ENCODE measurements around the gene TVP23A. TPM values are rescaled to one million over a fixed set of nuclear protein-coding genes. Genes with fewer than 3 reads are reported as not detected.
"Not testable (repeated sequence)": the region's sequence is repeated elsewhere in the genome, so short reads cannot be mapped to it uniquely, and the experiment has no call there.

The TVP23A gene
- total RNA-seq, 4 donors from 2014 or later = not detected

GRCh38 chr16:10777356-10777755 lies 41.2 kb downstream of the TVP23A start:
- intact Hi-C loops (cut with DNase I; ENCODE audit: low total_unique reads) = no loop called here
- no peaks in the 10 kb centered on the region for H3K27me3 ChIP-seq
- ATAC-seq = no peak
- no peak for TF ChIP-seq POLR2A (IDR thresholded peaks at IDR 0.05)
- TF ChIP-seq CTCF (IDR thresholded peaks at IDR 0.05 in 4 of 5, conservative IDR thresholded peaks at IDR 0.05 in 1 of 5) = no peak
- H3K36me3 ChIP-seq = no peaks in the 10 kb centered on the region
- in situ Hi-C loops (cut with MboI; ENCODE audit: low sequenced_read_pairs in 4 of 4) = no loop called here
- no peaks in the 10 kb centered on the region for H3K9me3 ChIP-seq
- no peak overlapping the region for H3K4me3 ChIP-seq
- H3K27ac ChIP-seq = no peak overlapping the region
- DNase-seq = no peak
- H3K4me1 ChIP-seq = no peaks in the 10 kb centered on the region

DNA sequence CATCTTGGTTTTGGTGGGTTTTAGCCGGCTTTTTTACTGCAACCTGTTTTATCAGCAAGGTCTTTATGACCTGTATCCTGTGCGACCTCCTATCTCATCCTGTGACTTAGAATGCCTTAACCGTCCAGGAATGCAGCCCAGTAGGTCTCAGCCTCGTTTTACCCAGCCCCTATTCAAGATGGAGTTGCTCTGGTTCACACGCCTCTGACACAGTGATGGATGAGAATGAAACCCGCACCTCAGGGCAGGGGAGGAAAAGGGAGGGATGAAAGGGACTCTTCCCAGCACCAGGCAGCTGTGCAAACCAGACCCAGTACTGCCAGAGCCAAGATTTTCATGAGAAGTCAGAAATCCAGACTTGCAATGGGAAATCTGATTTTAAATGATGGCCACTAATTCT lies 41.7 kb downstream of the TVP23A start:
- intact Hi-C loops (cut with DNase I; ENCODE audit: low total_unique reads); H3K4me3 ChIP-seq; H3K27ac ChIP-seq; DNase-seq; H3K9me3 ChIP-seq; H3K36me3 ChIP-seq; in situ Hi-C loops (cut with MboI; ENCODE audit: low sequenced_read_pairs in 4 of 4); H3K27me3 ChIP-seq; ATAC-seq; H3K4me1 ChIP-seq: not testable (repeated sequence)

DNA sequence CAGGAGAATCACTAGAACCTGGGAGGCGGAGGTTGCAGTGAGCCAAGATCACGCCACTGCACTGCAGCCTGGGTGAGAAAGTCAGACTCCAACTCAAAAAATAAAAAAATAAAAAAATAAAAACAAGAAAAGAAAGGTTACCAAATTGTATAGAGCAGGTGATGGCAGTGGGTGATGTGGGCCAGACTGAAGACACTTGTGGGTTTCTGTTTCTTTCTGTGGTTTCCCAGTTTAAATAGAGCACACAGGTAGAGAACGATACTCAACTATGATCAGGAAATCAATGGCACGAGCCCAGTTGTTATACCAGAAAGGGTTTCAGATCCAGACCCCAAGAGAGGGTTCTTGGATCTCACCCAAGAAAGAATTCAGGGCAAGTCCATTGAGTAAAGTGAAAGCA lies 42.3 kb downstream of the TVP23A start:
- H3K36me3 ChIP-seq = no peaks in the 10 kb centered on the region
- no peak for TF ChIP-seq CTCF (IDR thresholded peaks at IDR 0.05 in 4 of 5, conservative IDR thresholded peaks at IDR 0.05 in 1 of 5)
- H3K27ac ChIP-seq = no peak overlapping the region
- no peaks in the 10 kb centered on the region for H3K27me3 ChIP-seq
- no peaks in the 10 kb centered on the region for H3K9me3 ChIP-seq
- H3K4me1 ChIP-seq = no peaks in the 10 kb centered on the region
- in situ Hi-C loops (cut with MboI; ENCODE audit: low sequenced_read_pairs in 4 of 4) = no loop called here
- intact Hi-C loops (cut with DNase I; ENCODE audit: low total_unique reads) = no loop called here
- no peak overlapping the region for H3K4me3 ChIP-seq
- no peak for DNase-seq
- ATAC-seq = no peak

DNA sequence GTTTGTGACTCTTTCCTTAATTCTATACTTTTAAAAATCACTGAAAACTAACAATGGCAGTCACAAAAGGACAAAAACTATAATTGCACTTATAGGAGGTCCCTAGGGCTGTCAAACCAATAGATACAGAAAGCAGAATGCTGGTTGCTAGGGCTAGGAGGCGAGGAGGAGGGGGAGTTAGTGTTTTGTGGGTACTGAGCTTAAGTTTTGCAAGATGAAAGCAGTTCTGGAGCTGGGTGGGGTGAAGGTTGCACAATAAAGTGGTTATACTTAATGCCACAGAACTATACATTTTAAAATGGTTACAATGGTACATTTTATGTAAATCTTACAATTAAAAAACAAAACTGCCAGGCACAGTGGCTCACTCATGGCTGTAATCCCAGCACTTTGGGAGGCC lies 47.7 kb downstream of the TVP23A start:
- Histone ChIP-seq H3K36me3 (peaks cover 0 to 28% of the 10 kb centered on the region in 2 donors), H3K4me3 (no peak overlapping the region), H3K27me3 (no peaks in the 10 kb centered on the region), H3K4me1 (no peaks in the 10 kb centered on the region), H3K27ac (no peak overlapping the region), H3K9me3 (no peaks in the 10 kb centered on the region)
- intact Hi-C loops (cut with DNase I; ENCODE audit: low total_unique reads) (no loop called here), in situ Hi-C loops (cut with MboI; ENCODE audit: low sequenced_read_pairs in 4 of 4) (no loop called here)
- ATAC-seq (no peak), DNase-seq (no peak)
- TF ChIP-seq POLR2A (IDR thresholded peaks at IDR 0.05) = no peak
- TF ChIP-seq CTCF (IDR thresholded peaks at IDR 0.05 in 4 of 5, conservative IDR thresholded peaks at IDR 0.05 in 1 of 5) = no peak

GRCh38 chr16:10769381-10769780 lies 49.2 kb downstream of the TVP23A start:
- intact Hi-C loops (cut with DNase I; ENCODE audit: low total_unique reads) (no loop called here), in situ Hi-C loops (cut with MboI; ENCODE audit: low sequenced_read_pairs in 4 of 4) (no loop called here)
- H3K36me3 ChIP-seq = peaks cover 0 to 37% of the 10 kb centered on the region in 2 donors

More at GRCh38 chr16:10769381-10769780, 49.2 kb downstream of the TVP23A start:
- ATAC-seq (no peak), DNase-seq (no peak)
- H3K27ac ChIP-seq = no peak overlapping the region
- no peaks in the 10 kb centered on the region for H3K9me3 ChIP-seq
- no peaks in the 10 kb centered on the region for H3K27me3 ChIP-seq
- no peaks in the 10 kb centered on the region for H3K4me1 ChIP-seq
- H3K4me3 ChIP-seq = no peak overlapping the region
- TF ChIP-seq POLR2A (IDR thresholded peaks at IDR 0.05) (no peak), CTCF (IDR thresholded peaks at IDR 0.05 in 4 of 5, conservative IDR thresholded peaks at IDR 0.05 in 1 of 5) (no peak)

Data from gastrocnemius medialis (tissue), 4 donors.